K562 (cell line): ENCODE results near the gene VWA8. TPM values are rescaled to one million over a fixed set of nuclear protein-coding genes. Genes with fewer than 3 reads are reported as not detected.

ENCODE experiments used
- ATAC-seq: fragments of 200-7000 bp; cut with Tn5 transposase; 3 replicates; pipeline ENCODE4 v1.9.1; 2020; ENCODE audit warnings: moderate library complexity
- BruUV-seq: library from RNA; stranded (reverse); fragments of 400-500 nt; replicated peaks from 2 replicates; lab custom pipeline; 2021; lab: Mats Ljungman, UMichigan
- CTCF ChIA-PET: fragments of 300-600 bp; formaldehyde crosslinking; extraction: SDS; loops from one replicate; lab custom pipeline; 2021; ENCODE audit warnings: low intra/inter-chr PET ratio; lab: Yijun Ruan, JAX
- POLR2A ChIA-PET: fragments of 300-600, 350-650 bp; sonication (Branson Sonifier 250); formaldehyde crosslinking; extraction: SDS; loops from one replicate; lab custom pipeline; 2021; ENCODE audit warnings: antibody characterized with exemption, inconsistent platforms; lab: Yijun Ruan, JAX
- DNase-seq, 4 experiments: peaks; one replicate each; pipeline versions ENCODE4 v3.0.0 to v3.0.0-alpha.2; 2011 to 2018; ENCODE audit warnings: low spot score in 3 of 4, mixed read lengths in 3 of 4; ENCODE audit errors: extremely low read depth in 1 of 4
- FAIRE-seq: peaks from 2 replicates; lab custom pipeline; 2011; peaks lifted over from hg19 to GRCh38; lab: Jason Lieb, UNC
- H2AFZ ChIP-seq: 2 replicates; pipeline ENCODE4 v1.6.0; 2011; ENCODE audit warnings: low read depth, low read length, control low read depth, inconsistent platforms
- H3K27ac ChIP-seq: fragments of 200-600 bp; 3 replicates; pipeline ENCODE4 v1.8.0; 2011; ENCODE audit warnings: low read depth, mild to moderate bottlenecking, control low read depth, inconsistent platforms, low read length, moderate library complexity, mixed read lengths; ENCODE audit errors: extremely low read depth
- H3K27me3 ChIP-seq, 2 experiments: fragments of 300-600 bp in 1 of 2; 2 replicates in 1 of 2; 3 replicates in 1 of 2; pipeline versions ENCODE4 v1.6.0 to v1.8.0; 2011; ENCODE audit warnings: inconsistent platforms in 2 of 2, low read length in 2 of 2, mild to moderate bottlenecking in 1 of 2, mixed read lengths in 1 of 2, moderate library complexity in 1 of 2; ENCODE audit not compliant: control insufficient read depth in 2 of 2, insufficient read depth in 2 of 2
- H3K36me3 ChIP-seq: fragments of 300-600 bp; 3 replicates; pipeline ENCODE4 v1.8.0; 2011; ENCODE audit warnings: mild to moderate bottlenecking, low read length, inconsistent platforms; ENCODE audit not compliant: control insufficient read depth, insufficient read depth
- H3K4me1 ChIP-seq, 2 experiments: fragments of 200-600 bp in 1 of 2; replicated peaks in 1 of 2; 2 replicates in 1 of 2; 3 replicates in 1 of 2; pipeline versions ENCODE4 v1.5.1 to v1.8.0; 2011; ENCODE audit warnings: inconsistent platforms in 2 of 2, low read length in 2 of 2, mild to moderate bottlenecking in 1 of 2, mixed read lengths in 1 of 2, moderate library complexity in 1 of 2; ENCODE audit not compliant: control insufficient read depth in 2 of 2, insufficient read depth in 2 of 2
- H3K4me2 ChIP-seq: 2 replicates; pipeline ENCODE4 v1.6.1; 2011; ENCODE audit warnings: low read length, control low read depth, inconsistent platforms, mixed read lengths; ENCODE audit not compliant: insufficient read depth
- H3K4me3 ChIP-seq: fragments of 200-600 bp; sonication (generic), shearing (Covaris generic); 2 replicates; pipeline ENCODE4 v1.5.1; 2016; ENCODE audit warnings: control low read depth, inconsistent platforms
- H3K79me2 ChIP-seq: fragments of 200-600 bp; 3 replicates; pipeline ENCODE4 v1.8.0; 2011; ENCODE audit warnings: low read length, inconsistent platforms; ENCODE audit not compliant: control insufficient read depth, insufficient read depth
- H3K9ac ChIP-seq, 2 experiments: 2 replicates each; pipeline versions ENCODE4 v1.6.0 to v1.6.1; 2011; ENCODE audit warnings: low read depth in 2 of 2, low read length in 2 of 2, control low read depth in 1 of 2, inconsistent platforms in 1 of 2, mild to moderate bottlenecking in 1 of 2, mixed read lengths in 1 of 2; ENCODE audit not compliant: insufficient read depth in 1 of 2
- H3K9me1 ChIP-seq: one replicate; pipeline ENCODE4 v1.6.0; 2011; ENCODE audit warnings: inconsistent platforms, mild to moderate bottlenecking, low read length, moderate library complexity; ENCODE audit not compliant: control insufficient read depth, insufficient read depth
- H3K9me3 ChIP-seq: replicated peaks from 2 replicates; pipeline ENCODE4 v1.5.1; 2011; ENCODE audit warnings: low read depth, low read length, inconsistent platforms; ENCODE audit not compliant: control insufficient read depth, insufficient read depth
- H4K20me1 ChIP-seq: replicated peaks from 2 replicates; pipeline ENCODE4 v1.6.1; 2011; ENCODE audit warnings: low read length, inconsistent platforms, mixed read lengths; ENCODE audit not compliant: control insufficient read depth, insufficient read depth
- CCAR2 ChIP-seq: fragments of 200-400 bp; formaldehyde crosslinking; IDR thresholded peaks from 2 replicates; pipeline ENCODE4 v1.6.1; 2017; ENCODE audit warnings: mild to moderate bottlenecking, low read depth, low read length
- EP400 ChIP-seq: fragments of 450-650 bp; IDR thresholded peaks from 2 replicates; pipeline ENCODE4 v1.6.1; 2017; ENCODE audit warnings: antibody characterized with exemption, mild to moderate bottlenecking, moderate library complexity
- FOXJ3 ChIP-seq: sonication (generic); formaldehyde crosslinking; IDR thresholded peaks from 2 replicates; pipeline ENCODE4 v1.4.0; 2020; ENCODE audit warnings: mild to moderate bottlenecking, missing genetic modification reagents
- HDGF ChIP-seq: fragments of 450-650 bp; IDR thresholded peaks from 2 replicates; pipeline ENCODE4 v1.6.1; 2016
- IFI16 ChIP-seq: fragments of 250-450 bp; sonication (Bioruptor Pico); IDR thresholded peaks from 2 replicates; pipeline ENCODE4 v2.1.2; 2022; ENCODE audit warnings: mild to moderate bottlenecking, inconsistent platforms
- MAFF ChIP-seq: IDR thresholded peaks from 2 replicates; pipeline ENCODE4 v1.6.1; 2012; ENCODE audit warnings: low read length, improper control_type of control experiment
- MAZ ChIP-seq, 2 experiments: fragments of 450-650 bp in 1 of 2; sonication (generic) in 1 of 2; formaldehyde crosslinking; IDR thresholded peaks in 1 of 2; conservative IDR thresholded peaks in 1 of 2; 2 replicates each; pipeline versions ENCODE4 v1.4.0 to v1.5.0; 2020; ENCODE audit warnings: mild to moderate bottlenecking in 1 of 2, missing genetic modification reagents in 1 of 2
- MYBL2 ChIP-seq, 2 experiments: fragments of 450-650 bp in 1 of 2; sonication (generic) in 1 of 2; formaldehyde crosslinking in 1 of 2; IDR thresholded peaks; 2 replicates each; pipeline versions ENCODE4 v1.6.1 to v1.8.1; 2017 to 2022; ENCODE audit warnings: borderline replicate concordance in 1 of 2, inconsistent platforms in 1 of 2, low read depth in 1 of 2, mild to moderate bottlenecking in 1 of 2, missing genetic modification reagents in 1 of 2, moderate library complexity in 1 of 2
- PATZ1 ChIP-seq: fragments of 250-450 bp; sonication (Bioruptor Pico); IDR thresholded peaks from 2 replicates; pipeline ENCODE4 v1.5.0; 2020; ENCODE audit warnings: mild to moderate bottlenecking, borderline replicate concordance
- RFX7 ChIP-seq: fragments of 250-450 bp; sonication (Bioruptor Pico); IDR thresholded peaks from 2 replicates; pipeline ENCODE4 v1.5.1; 2021; ENCODE audit warnings: mild to moderate bottlenecking
- SETDB1 ChIP-seq: IDR thresholded peaks from one replicate; pipeline ENCODE4 v1.6.1; 2012; ENCODE audit warnings: low read length, control low read depth, inconsistent platforms
- SIN3A ChIP-seq, 2 experiments: fragments of 150-350 bp in 1 of 2; IDR thresholded peaks; 2 replicates each; pipeline ENCODE4 v1.6.1; 2011 to 2016; ENCODE audit warnings: borderline replicate concordance in 2 of 2, low read depth in 2 of 2, low read length in 2 of 2, mild to moderate bottlenecking in 2 of 2, moderate library complexity in 2 of 2; ENCODE audit not compliant: control insufficient read depth in 1 of 2
- ZNF584 ChIP-seq: fragments of 200-800 bp; sonication (Bioruptor generic); IDR thresholded peaks from 2 replicates; pipeline ENCODE4 v1.6.1; 2016; ENCODE audit warnings: low read depth, mild to moderate bottlenecking, missing genetic modification characterization, missing compliant biosample characterization
- ZNF609 ChIP-seq: sonication (generic); formaldehyde crosslinking; IDR thresholded peaks from 2 replicates; pipeline ENCODE4 v1.8.1; 2023; ENCODE audit warnings: missing genetic modification reagents, mild to moderate bottlenecking, borderline replicate concordance
- WGBS: fragments of 100-300 bp; shearing (Covaris generic); methylation state at CpG from one replicate; pipeline ENCODE4 v1.1.6; 2016; ENCODE audit warnings: low coverage, mixed read lengths; ENCODE audit not compliant: insufficient coverage; ENCODE audit errors: missing lambda C conversion rate; 5-methylcytosine and 5-hydroxymethylcytosine counted together
- in situ Hi-C: fragments of 300-500 bp; cut with MboI; formaldehyde crosslinking; loops from 4 replicates; pipeline ENCODE4 v1.15.0; 2018; ENCODE audit warnings: inconsistent platforms, mixed read lengths
- intact Hi-C: fragments of 100-400 bp; cut with micrococcal nuclease; formaldehyde crosslinking; loops from 2 replicates; pipeline ENCODE4 v1.14.2; 2022
- polyA plus RNA-seq, 8 experiments: library from polyadenylated mRNA; depleted of rRNA in 4 of 8; stranded (reverse) in 5 of 8; unstranded in 3 of 8; fragments of >200 nt; fragmentation: Nextera tagmentation in 2 of 8; fragmentation: Illumina TruSeq in 1 of 8; extraction: Ambion mirVana in 2 of 8; extraction: Trizol in 1 of 8; gene quantifications; 2 replicates each; pipeline versions ENCODE4 v1.2.1 to v1.2.3, GENCODE V29; 2011 to 2014; ENCODE audit warnings: inconsistent platforms in 1 of 8, missing spikeins in 1 of 8
- total RNA-seq, 7 experiments: library from RNA; depleted of rRNA in 6 of 7; stranded (reverse); fragments of >200 nt in 6 of 7; fragmentation: Illumina TruSeq in 2 of 7; extraction: Trizol in 2 of 7; gene quantifications; 2 replicates each; pipeline versions ENCODE4 v1.2.1 to v1.2.3, GENCODE V29; 2011 to 2021; ENCODE audit warnings: low replicate concordance in 1 of 7

Gene VWA8
- total and polyA plus RNA-seq, 9 of the 15 experiments (the other 6 are each of a cell fraction or from before 2014, with no cell fraction given) = 2.1 to 18.5 (median 13.3) TPM

- no peak for TF ChIP-seq MAFF
Observed at GRCh38 chr13:41579881-41580280, 381.0 kb downstream of the VWA8 start (continued).

- peaks cover 14% of the 10 kb centered on the region; the same call in 1 of the 3 replicates for H3K36me3 ChIP-seq
- no peak overlapping the region for H3K4me3 ChIP-seq
- no peaks in the 10 kb centered on the region for H3K9me1 ChIP-seq
- DNase-seq (no peak), ATAC-seq (no peak), FAIRE-seq (no peak)
- no peaks in the 10 kb centered on the region for H4K20me1 ChIP-seq
- no peaks in the 10 kb centered on the region for H3K9me3 ChIP-seq
- H3K4me1 ChIP-seq = no peaks in the 10 kb centered on the region
- H3K27me3 ChIP-seq = no peaks in the 10 kb centered on the region
- no peak overlapping the region for H3K9ac ChIP-seq
- intact Hi-C loops (no loop called here), in situ Hi-C loops (no loop called here)
- no peak overlapping the region for H2AFZ ChIP-seq
- WGBS = 83% methylated on average over 6 of the region's 6 CpGs
- no TSS peak for BruUV-seq
- ChIA-PET CTCF (no interaction called here), POLR2A (no interaction called here)
- no peaks in the 10 kb centered on the region for H3K79me2 ChIP-seq
- H3K27ac ChIP-seq = no peak overlapping the region
- TF ChIP-seq FOXJ3 (CRISPR knock-in tag) (no peak), EP400 (no peak), CCAR2 (no peak), IFI16 (CRISPR knock-in tag) (no peak), SETDB1 (no peak), ZNF609 (no peak), RFX7 (CRISPR knock-in tag) (no peak), PATZ1 (no peak), HDGF (no peak), SIN3A (IDR thresholded peaks at IDR 0.05; ENCODE audit: borderline replicate concordance in 2 of 2, control insufficient read depth in 1 of 2, low read depth in 2 of 2, low read length in 2 of 2) (no peak), MAZ (CRISPR knock-in tag; conservative IDR thresholded peaks at IDR 0.05 in 1 of 2, IDR thresholded peaks at IDR 0.05 in 1 of 2) (no peak), ZNF584 (CRISPR knock-in tag) (no peak), MYBL2 (IDR thresholded peaks at IDR 0.05; ENCODE audit: low read depth) (no peak), MYBL2 (CRISPR knock-in tag; IDR thresholded peaks at IDR 0.05; ENCODE audit: borderline replicate concordance) (no peak)
- no peak overlapping the region for H3K4me2 ChIP-seq
Observed at GRCh38 chr13:41579168-41579567, 381.7 kb downstream of the VWA8 start.
